ENCODE data around the gene OR2S2. TPM values are rescaled to one million over a fixed set of nuclear protein-coding genes. Genes with fewer than 3 reads are reported as not detected.

The OR2S2 gene
- total RNA-seq, 1 experiment from 2014 or later = not detected

DNA sequence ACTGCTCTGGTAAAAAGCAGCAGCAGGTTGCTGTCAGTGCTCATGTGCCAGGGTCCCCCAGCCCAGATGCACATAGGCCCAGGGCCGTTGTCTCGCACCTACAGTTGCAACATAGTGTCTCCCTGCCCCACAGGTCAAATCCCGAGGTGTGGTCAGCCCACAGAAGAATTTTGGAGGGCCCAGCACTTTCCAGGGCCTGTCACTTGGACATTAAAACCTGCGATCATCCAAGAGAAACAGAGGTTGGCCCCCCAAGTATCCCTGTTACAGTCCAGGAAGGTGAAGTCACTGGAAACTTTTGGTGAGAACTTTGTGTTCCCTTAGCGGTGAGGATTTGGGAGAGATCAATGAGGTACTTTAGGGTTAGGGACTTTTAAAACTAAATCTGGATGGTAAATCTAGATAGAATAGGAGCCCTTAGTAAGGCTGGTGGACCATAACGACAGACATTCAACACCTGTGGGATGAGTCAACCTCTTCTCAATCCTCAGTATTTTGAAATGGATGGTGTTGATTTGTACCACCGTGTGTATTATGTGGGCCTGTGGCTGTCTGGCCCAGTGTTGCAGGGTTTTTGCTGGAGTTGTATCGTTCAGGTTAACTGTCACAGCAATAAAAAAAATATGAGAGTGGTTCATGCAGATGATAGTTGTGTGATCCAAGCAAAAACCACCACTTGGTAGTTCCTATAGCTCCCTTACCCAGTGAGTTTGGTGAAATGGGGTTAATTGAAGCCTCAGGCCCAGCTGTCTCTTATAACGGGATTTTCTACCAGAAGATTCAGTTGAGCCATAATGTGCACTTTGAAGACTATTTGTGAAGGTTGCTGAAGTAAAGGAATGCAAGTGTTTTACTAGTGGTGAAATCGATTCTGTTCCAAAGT is 19.2 kb downstream of the OR2S2 start:
- DNase-seq (ENCODE audit: low read depth, low spot score) (no peak), ATAC-seq (no peak)
- intact Hi-C loops (cut with micrococcal nuclease; ENCODE audit: unreplicated experiment) = no loop called here
- no peak overlapping the region for H3K27ac ChIP-seq (ENCODE audit: low read length)
- TF ChIP-seq, protein P1, sequence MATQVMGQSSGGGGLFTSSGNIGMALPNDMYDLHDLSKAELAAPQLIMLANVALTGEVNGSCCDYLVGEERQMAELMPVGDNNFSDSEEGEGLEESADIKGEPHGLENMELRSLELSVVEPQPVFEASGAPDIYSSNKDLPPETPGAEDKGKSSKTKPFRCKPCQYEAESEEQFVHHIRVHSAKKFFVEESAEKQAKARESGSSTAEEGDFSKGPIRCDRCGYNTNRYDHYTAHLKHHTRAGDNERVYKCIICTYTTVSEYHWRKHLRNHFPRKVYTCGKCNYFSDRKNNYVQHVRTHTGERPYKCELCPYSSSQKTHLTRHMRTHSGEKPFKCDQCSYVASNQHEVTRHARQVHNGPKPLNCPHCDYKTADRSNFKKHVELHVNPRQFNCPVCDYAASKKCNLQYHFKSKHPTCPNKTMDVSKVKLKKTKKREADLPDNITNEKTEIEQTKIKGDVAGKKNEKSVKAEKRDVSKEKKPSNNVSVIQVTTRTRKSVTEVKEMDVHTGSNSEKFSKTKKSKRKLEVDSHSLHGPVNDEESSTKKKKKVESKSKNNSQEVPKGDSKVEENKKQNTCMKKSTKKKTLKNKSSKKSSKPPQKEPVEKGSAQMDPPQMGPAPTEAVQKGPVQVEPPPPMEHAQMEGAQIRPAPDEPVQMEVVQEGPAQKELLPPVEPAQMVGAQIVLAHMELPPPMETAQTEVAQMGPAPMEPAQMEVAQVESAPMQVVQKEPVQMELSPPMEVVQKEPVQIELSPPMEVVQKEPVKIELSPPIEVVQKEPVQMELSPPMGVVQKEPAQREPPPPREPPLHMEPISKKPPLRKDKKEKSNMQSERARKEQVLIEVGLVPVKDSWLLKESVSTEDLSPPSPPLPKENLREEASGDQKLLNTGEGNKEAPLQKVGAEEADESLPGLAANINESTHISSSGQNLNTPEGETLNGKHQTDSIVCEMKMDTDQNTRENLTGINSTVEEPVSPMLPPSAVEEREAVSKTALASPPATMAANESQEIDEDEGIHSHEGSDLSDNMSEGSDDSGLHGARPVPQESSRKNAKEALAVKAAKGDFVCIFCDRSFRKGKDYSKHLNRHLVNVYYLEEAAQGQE (IDR thresholded peaks at IDR 0.05; ENCODE audit: insufficient read depth in 1 of 2, low read depth in 2 of 2, low read length in 1 of 2) = no peak
- TF ChIP-seq SIN3A (IDR thresholded peaks at IDR 0.05; ENCODE audit: borderline replicate concordance, insufficient read depth, low read depth, low read length) (no peak), POLR2AphosphoS5 (IDR thresholded peaks at IDR 0.05; ENCODE audit: low read depth, low read length) (no peak), TCF7L2 (IDR thresholded peaks at IDR 0.05; ENCODE audit: low read depth, low read length) (no peak)
- TF ChIP-seq, protein P2, sequence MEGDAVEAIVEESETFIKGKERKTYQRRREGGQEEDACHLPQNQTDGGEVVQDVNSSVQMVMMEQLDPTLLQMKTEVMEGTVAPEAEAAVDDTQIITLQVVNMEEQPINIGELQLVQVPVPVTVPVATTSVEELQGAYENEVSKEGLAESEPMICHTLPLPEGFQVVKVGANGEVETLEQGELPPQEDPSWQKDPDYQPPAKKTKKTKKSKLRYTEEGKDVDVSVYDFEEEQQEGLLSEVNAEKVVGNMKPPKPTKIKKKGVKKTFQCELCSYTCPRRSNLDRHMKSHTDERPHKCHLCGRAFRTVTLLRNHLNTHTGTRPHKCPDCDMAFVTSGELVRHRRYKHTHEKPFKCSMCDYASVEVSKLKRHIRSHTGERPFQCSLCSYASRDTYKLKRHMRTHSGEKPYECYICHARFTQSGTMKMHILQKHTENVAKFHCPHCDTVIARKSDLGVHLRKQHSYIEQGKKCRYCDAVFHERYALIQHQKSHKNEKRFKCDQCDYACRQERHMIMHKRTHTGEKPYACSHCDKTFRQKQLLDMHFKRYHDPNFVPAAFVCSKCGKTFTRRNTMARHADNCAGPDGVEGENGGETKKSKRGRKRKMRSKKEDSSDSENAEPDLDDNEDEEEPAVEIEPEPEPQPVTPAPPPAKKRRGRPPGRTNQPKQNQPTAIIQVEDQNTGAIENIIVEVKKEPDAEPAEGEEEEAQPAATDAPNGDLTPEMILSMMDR (IDR thresholded peaks at IDR 0.05) = no peak
- no peaks in the 10 kb centered on the region for H3K36me3 ChIP-seq (ENCODE audit: control insufficient read depth, insufficient read depth, low read length)
- H3K27me3 ChIP-seq (ENCODE audit: control insufficient read depth, insufficient read depth, low read length) = no peaks in the 10 kb centered on the region
- H3K4me1 ChIP-seq (ENCODE audit: control insufficient read depth, insufficient read depth, low read length) = no peaks in the 10 kb centered on the region
- H3K4me3 ChIP-seq (ENCODE audit: low read depth in 2 of 2, low read length in 2 of 2) = no peak overlapping the region
- in situ Hi-C loops (cut with HindIII; ENCODE audit: low pct_unique_long_range_greater_than_20kb, low sequenced_read_pairs) = no loop called here
- ChIA-PET CTCF (no interaction called here), POLR2A (no interaction called here)
- no peaks in the 10 kb centered on the region for H3K9me3 ChIP-seq (ENCODE audit: control insufficient read depth, insufficient read depth, low read depth, low read length)
- BruUV-seq (replicated peaks) = no TSS peak

DNA sequence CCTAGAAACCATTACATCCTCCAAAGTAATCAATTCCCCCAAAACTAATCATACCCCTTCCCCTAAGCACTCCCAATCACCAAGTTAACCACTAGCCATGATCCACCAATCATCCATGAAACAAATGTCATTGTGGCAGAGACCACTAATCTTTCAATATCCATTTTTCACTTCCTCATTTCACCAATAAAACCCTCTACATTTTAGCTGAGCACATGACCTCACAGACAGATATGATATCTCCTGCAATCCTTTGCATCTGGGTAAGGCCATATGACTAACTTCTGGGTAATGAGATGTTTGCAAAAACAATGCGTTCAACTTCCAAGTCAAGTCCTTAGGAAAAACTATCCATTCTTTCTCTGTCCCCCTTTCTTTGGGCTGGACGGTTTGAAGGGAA is 20.7 kb downstream of the OR2S2 start:
- no peak overlapping the region for H3K4me3 ChIP-seq (ENCODE audit: low read depth in 2 of 2, low read length in 2 of 2)
- CTCF ChIA-PET = interaction anchor here (0.6 kb wide), 1 partner anchor 1252 kb away, joined by 3 read pairs; no protein-coding TSS in a partner anchor
- no TSS peak for BruUV-seq (replicated peaks)
- H3K4me1 ChIP-seq (ENCODE audit: control insufficient read depth, insufficient read depth, low read length) = no peaks in the 10 kb centered on the region
- POLR2A ChIA-PET = no interaction called here
- TF ChIP-seq, protein P1 (IDR thresholded peaks at IDR 0.05; ENCODE audit: insufficient read depth in 1 of 2, low read depth in 2 of 2, low read length in 1 of 2) = no peak
- TF ChIP-seq POLR2AphosphoS5 (IDR thresholded peaks at IDR 0.05; ENCODE audit: low read depth, low read length) = no peak
- TF ChIP-seq SIN3A (IDR thresholded peaks at IDR 0.05; ENCODE audit: borderline replicate concordance, insufficient read depth, low read depth, low read length) = no peak
- TF ChIP-seq, protein P2 (IDR thresholded peaks at IDR 0.05) = no peak
- no peak for TF ChIP-seq TCF7L2 (IDR thresholded peaks at IDR 0.05; ENCODE audit: low read depth, low read length)
- H3K27me3 ChIP-seq (ENCODE audit: control insufficient read depth, insufficient read depth, low read length) = no peaks in the 10 kb centered on the region
- H3K36me3 ChIP-seq (ENCODE audit: control insufficient read depth, insufficient read depth, low read length) = no peaks in the 10 kb centered on the region
- no peak overlapping the region for H3K27ac ChIP-seq (ENCODE audit: low read length)
- in situ Hi-C loops (cut with HindIII; ENCODE audit: low pct_unique_long_range_greater_than_20kb, low sequenced_read_pairs) = no loop called here
- DNase-seq (ENCODE audit: low read depth, low spot score) (no peak), ATAC-seq (no peak)
- intact Hi-C loops (cut with micrococcal nuclease; ENCODE audit: unreplicated experiment) = no loop called here
- H3K9me3 ChIP-seq (ENCODE audit: control insufficient read depth, insufficient read depth, low read depth, low read length) = no peaks in the 10 kb centered on the region
